Caco-2 (cell line): ENCODE data around the gene FAM204A. TPM values are rescaled to one million over a fixed set of nuclear protein-coding genes. Genes with fewer than 3 reads are reported as not detected.

Experiments used
- BruUV-seq: library from RNA; stranded (reverse); fragments of 400-500 nt; replicated peaks from 2 replicates; lab custom pipeline; 2021; lab: Mats Ljungman, UMichigan
- CTCF ChIA-PET: fragments of 300-600 bp; sonication (Branson Sonifier 250); formaldehyde crosslinking; loops from one replicate; lab custom pipeline; 2022; ENCODE audit warnings: antibody characterized with exemption; lab: Charles Lee
- POLR2A ChIA-PET: fragments of 300-600 bp; sonication (Branson Sonifier 250); formaldehyde crosslinking; loops from one replicate; lab custom pipeline; 2022; ENCODE audit warnings: antibody characterized with exemption; lab: Charles Lee
- DNase-seq, 2 experiments: peaks; one replicate each; pipeline versions ENCODE4 v3.0.0 to v3.0.0-alpha.2; 2020 to 2022
- H3K27me3 ChIP-seq: replicated peaks from 2 replicates; pipeline ENCODE4 v1.6.0; 2011; ENCODE audit warnings: low read length; ENCODE audit not compliant: control insufficient read depth, insufficient read depth
- H3K36me3 ChIP-seq: 2 replicates; pipeline ENCODE4 v1.5.1; 2011; ENCODE audit warnings: low read length; ENCODE audit not compliant: control insufficient read depth, insufficient read depth
- H3K4me1 ChIP-seq: fragments of 250-450 bp; sonication (Bioruptor Pico); 2 replicates; pipeline ENCODE4 v1.5.1; 2020; ENCODE audit warnings: mild to moderate bottlenecking
- H3K4me3 ChIP-seq: 2 replicates; pipeline ENCODE4 v1.5.1; 2011; ENCODE audit warnings: low read depth, mild to moderate bottlenecking, control low read depth, low read length
- H3K9me3 ChIP-seq: fragments of 250-450 bp; sonication (Bioruptor Pico); 2 replicates; pipeline ENCODE4 v1.5.1; 2020; ENCODE audit warnings: mild to moderate bottlenecking, moderate library complexity
- H3K27ac Mint-ChIP-seq: one replicate; pipeline ENCODE4 v1.8.0; 2022; ENCODE audit warnings: mixed read lengths; ENCODE audit not compliant: unreplicated experiment
- H3K27me3 Mint-ChIP-seq: one replicate; pipeline ENCODE4 v1.8.0; 2022; ENCODE audit warnings: mixed read lengths; ENCODE audit not compliant: insufficient read depth, unreplicated experiment
- H3K36me3 Mint-ChIP-seq: one replicate; pipeline ENCODE4 v1.8.0; 2022; ENCODE audit warnings: mild to moderate bottlenecking, mixed read lengths; ENCODE audit not compliant: insufficient read depth, unreplicated experiment
- H3K4me1 Mint-ChIP-seq: one replicate; pipeline ENCODE4 v1.8.0; 2022; ENCODE audit warnings: low read depth, mixed read lengths; ENCODE audit not compliant: unreplicated experiment
- H3K4me3 Mint-ChIP-seq: one replicate; pipeline ENCODE4 v1.8.0; 2022; ENCODE audit warnings: mild to moderate bottlenecking, moderate library complexity, mixed read lengths; ENCODE audit not compliant: unreplicated experiment
- H3K9me3 Mint-ChIP-seq: one replicate; pipeline ENCODE4 v1.8.0; 2022; ENCODE audit warnings: mixed read lengths; ENCODE audit not compliant: unreplicated experiment
- intact Hi-C: fragments of 100-400 bp; cut with micrococcal nuclease; formaldehyde crosslinking; loops from one replicate; pipeline ENCODE4 v1.10.0; 2022; ENCODE audit not compliant: unreplicated experiment
- total RNA-seq: library from RNA; stranded (reverse); gene quantifications from 2 replicates; pipeline ENCODE4 v1.2.3, GENCODE V29; 2022
- TF ChIP-seq, protein P1 (sequence below), 2 experiments: fragments of 200-600 bp in 1 of 2; IDR thresholded peaks; 1 replicate in 1 of 2; 2 replicates in 1 of 2; pipeline versions ENCODE4 v1.5.1 to v1.8.0; 2011 to 2022; ENCODE audit warnings: antibody characterized with exemption in 1 of 2, control low read depth in 1 of 2, inconsistent platforms in 1 of 2, low read depth in 1 of 2, low read length in 1 of 2, mild to moderate bottlenecking in 1 of 2, moderate library complexity in 1 of 2; ENCODE audit not compliant: insufficient read depth in 1 of 2, severe bottlenecking in 1 of 2, unreplicated experiment in 1 of 2

The FAM204A gene
- total RNA-seq, 1 experiment from 2014 or later: 68.7 TPM

DNA sequence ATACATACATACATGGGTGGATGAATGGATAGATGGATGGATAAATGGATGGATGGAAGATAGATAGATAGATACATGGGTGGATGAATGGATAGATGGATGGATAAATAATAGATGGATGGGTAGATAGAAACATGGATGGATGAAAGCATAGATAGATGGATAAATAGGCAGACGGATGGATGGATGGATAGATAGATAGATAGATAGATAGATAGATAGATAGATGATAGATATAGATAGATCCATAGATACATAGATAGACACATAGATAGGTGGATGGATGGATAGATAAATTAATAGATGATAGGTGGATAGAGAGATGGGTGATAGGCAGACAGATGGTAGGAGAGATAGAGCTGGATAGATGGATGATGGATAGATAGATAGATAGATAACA is 68.5 kb downstream of the FAM204A start:
- H3K27me3 ChIP-seq: no peaks in the 10 kb centered on the region
- ChIA-PET CTCF (no interaction called here), POLR2A (no interaction called here)
- Mint-ChIP-seq H3K36me3 (no peaks in the 10 kb centered on the region), H3K4me1 (no peaks in the 10 kb centered on the region), H3K27me3 (no peaks in the 10 kb centered on the region), H3K4me3 (no peak overlapping the region), H3K9me3 (no peaks in the 10 kb centered on the region), H3K27ac (no peak overlapping the region)
- H3K9me3 ChIP-seq: no peaks in the 10 kb centered on the region; the same call in 1 of the 2 replicates
- no peaks in the 10 kb centered on the region for H3K36me3 ChIP-seq
- H3K4me3 ChIP-seq: no peak overlapping the region
- BruUV-seq: no TSS peak
- no peak for DNase-seq
- intact Hi-C loops: no loop called here
- TF ChIP-seq, protein P1, sequence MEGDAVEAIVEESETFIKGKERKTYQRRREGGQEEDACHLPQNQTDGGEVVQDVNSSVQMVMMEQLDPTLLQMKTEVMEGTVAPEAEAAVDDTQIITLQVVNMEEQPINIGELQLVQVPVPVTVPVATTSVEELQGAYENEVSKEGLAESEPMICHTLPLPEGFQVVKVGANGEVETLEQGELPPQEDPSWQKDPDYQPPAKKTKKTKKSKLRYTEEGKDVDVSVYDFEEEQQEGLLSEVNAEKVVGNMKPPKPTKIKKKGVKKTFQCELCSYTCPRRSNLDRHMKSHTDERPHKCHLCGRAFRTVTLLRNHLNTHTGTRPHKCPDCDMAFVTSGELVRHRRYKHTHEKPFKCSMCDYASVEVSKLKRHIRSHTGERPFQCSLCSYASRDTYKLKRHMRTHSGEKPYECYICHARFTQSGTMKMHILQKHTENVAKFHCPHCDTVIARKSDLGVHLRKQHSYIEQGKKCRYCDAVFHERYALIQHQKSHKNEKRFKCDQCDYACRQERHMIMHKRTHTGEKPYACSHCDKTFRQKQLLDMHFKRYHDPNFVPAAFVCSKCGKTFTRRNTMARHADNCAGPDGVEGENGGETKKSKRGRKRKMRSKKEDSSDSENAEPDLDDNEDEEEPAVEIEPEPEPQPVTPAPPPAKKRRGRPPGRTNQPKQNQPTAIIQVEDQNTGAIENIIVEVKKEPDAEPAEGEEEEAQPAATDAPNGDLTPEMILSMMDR (IDR thresholded peaks at IDR 0.05; ENCODE audit: insufficient read depth in 1 of 2, low read depth in 1 of 2, low read length in 1 of 2, severe bottlenecking in 1 of 2, unreplicated experiment in 1 of 2): no peak
- H3K4me1 ChIP-seq: no peaks in the 10 kb centered on the region

DNA sequence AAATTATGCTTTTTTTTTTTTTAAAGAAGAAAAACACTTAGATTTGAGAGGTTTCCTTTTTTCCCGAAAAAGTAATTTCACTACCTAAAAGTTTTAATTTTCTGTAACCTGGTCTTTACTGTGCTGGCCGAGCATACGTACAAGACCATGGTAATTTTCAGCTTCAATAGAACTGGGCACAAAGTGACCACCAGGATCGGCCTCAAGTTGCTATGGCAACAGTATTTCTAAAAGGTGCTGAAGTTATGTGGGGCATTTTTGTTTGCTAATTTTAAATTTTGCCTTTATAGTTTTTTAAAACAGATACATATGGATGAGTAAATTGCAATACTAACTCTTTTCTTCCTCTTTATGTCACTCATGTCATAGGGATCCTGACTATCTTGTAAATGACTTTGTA is 69.4 kb downstream of the FAM204A start:
- no TSS peak for BruUV-seq
- no peaks in the 10 kb centered on the region for H3K27me3 ChIP-seq
- CTCF ChIA-PET: interaction anchor here (1.2 to 1.6 kb wide), 3 partner anchors 13 to 186 kb away, joined by 3 to 7 read pairs (median 4); no protein-coding TSS in a partner anchor

DNA sequence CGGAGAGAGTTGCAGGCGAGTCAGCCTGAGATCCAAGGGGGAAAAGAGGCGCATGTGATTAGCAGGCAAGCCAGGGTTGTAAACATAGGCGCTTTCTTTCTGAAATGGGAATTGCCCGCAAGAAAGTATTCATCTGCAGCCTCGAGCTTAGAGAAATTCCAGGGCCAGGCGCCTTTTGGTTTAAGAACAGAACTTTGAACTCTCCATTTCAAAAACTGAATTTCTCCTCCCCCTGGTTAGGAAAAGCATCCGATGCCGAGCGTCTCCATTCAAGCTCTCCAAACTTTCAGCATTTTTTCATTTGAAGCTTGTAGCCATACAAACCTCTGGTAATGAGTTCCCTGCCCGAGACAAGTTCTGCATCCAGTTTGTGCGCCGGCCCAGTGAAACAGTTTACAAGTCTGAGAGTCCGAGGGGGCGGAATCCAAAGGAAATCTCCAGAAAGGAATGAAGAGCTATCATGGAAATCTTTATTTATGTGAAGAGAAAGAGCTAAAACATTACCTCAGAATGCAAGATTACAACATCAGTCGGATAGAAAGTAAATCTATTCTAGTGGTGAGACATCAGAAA is 69.9 kb downstream of the FAM204A start:
- Histone ChIP-seq H3K36me3 (no peaks in the 10 kb centered on the region), H3K27me3 (no peaks in the 10 kb centered on the region), H3K4me3 (no peak overlapping the region), H3K9me3 (no peaks in the 10 kb centered on the region; the same call in 1 of the 2 replicates), H3K4me1 (no peaks in the 10 kb centered on the region)
- TF ChIP-seq, protein P1 (IDR thresholded peaks at IDR 0.05; ENCODE audit: insufficient read depth in 1 of 2, low read depth in 1 of 2, low read length in 1 of 2, severe bottlenecking in 1 of 2, unreplicated experiment in 1 of 2): no peak
- Mint-ChIP-seq H3K27me3 (peaks cover 3% of the 10 kb centered on the region), H3K27ac (no peak overlapping the region), H3K9me3 (no peaks in the 10 kb centered on the region), H3K4me3 (peak overlapping the region; percentile 59), H3K4me1 (no peaks in the 10 kb centered on the region), H3K36me3 (no peaks in the 10 kb centered on the region)
- DNase-seq: peak in 1 of 2 experiments; percentile 14
- no TSS peak for BruUV-seq
- ChIA-PET CTCF (interaction anchor here (1.2 to 1.6 kb wide), 3 partner anchors 12 to 187 kb away, joined by 3 to 7 read pairs (median 4); no protein-coding TSS in a partner anchor), POLR2A (no interaction called here)
- intact Hi-C loops: no loop called here

More for the DNA sequence above, 69.4 kb downstream of the FAM204A start:
- H3K4me3 Mint-ChIP-seq: no peak overlapping the region
- no peak for DNase-seq
- H3K27me3 Mint-ChIP-seq: peaks cover 3% of the 10 kb centered on the region
- no peak overlapping the region for H3K4me3 ChIP-seq
- TF ChIP-seq, protein P1 (IDR thresholded peaks at IDR 0.05; ENCODE audit: insufficient read depth in 1 of 2, low read depth in 1 of 2, low read length in 1 of 2, severe bottlenecking in 1 of 2, unreplicated experiment in 1 of 2): no peak
- no peaks in the 10 kb centered on the region for H3K9me3 Mint-ChIP-seq
- H3K9me3 ChIP-seq: no peaks in the 10 kb centered on the region; the same call in 1 of the 2 replicates
- H3K4me1 ChIP-seq: no peaks in the 10 kb centered on the region
- H3K36me3 Mint-ChIP-seq: no peaks in the 10 kb centered on the region
- intact Hi-C loops: no loop called here
- H3K36me3 ChIP-seq: no peaks in the 10 kb centered on the region
- POLR2A ChIA-PET: no interaction called here
- no peaks in the 10 kb centered on the region for H3K4me1 Mint-ChIP-seq
- H3K27ac Mint-ChIP-seq: no peak overlapping the region
